H1 (cell line): ENCODE data around the gene CPT2. TPM values are rescaled to one million over a fixed set of nuclear protein-coding genes. Genes with fewer than 3 reads are reported as not detected.

Experiments used
- CTCF ChIA-PET: fragments of 300-600 bp; sonication (Branson Sonifier 250); formaldehyde crosslinking; loops from one replicate; lab custom pipeline; 2021; ENCODE audit not compliant: partially characterized antibody; lab: Charles Lee
- POLR2A ChIA-PET: fragments of 300-600 bp; sonication (Branson Sonifier 250); formaldehyde crosslinking; loops from one replicate; lab custom pipeline; 2021; ENCODE audit warnings: inconsistent platforms; ENCODE audit not compliant: partially characterized antibody; lab: Charles Lee
- DNase-seq, 2 experiments: peaks; one replicate each; pipeline versions ENCODE4 v3.0.0 to v3.0.0-alpha.2; 2010 to 2022; ENCODE audit warnings: low spot score in 2 of 2, low read depth in 1 of 2, mixed read lengths in 1 of 2
- FAIRE-seq: peaks from 2 replicates; lab custom pipeline; 2011; peaks lifted over from hg19 to GRCh38; lab: Jason Lieb, UNC
- H2AFZ ChIP-seq: 2 replicates; pipeline ENCODE4 v1.8.1; 2012; ENCODE audit warnings: low read length, inconsistent platforms
- H2AK5ac ChIP-seq: 2 replicates; pipeline ENCODE4 v1.6.1; 2013; ENCODE audit warnings: low read depth, low read length
- H2BK120ac ChIP-seq: replicated peaks from 2 replicates; pipeline ENCODE3; 2013; ENCODE audit warnings: low read depth, low read length, inconsistent platforms
- H2BK12ac ChIP-seq: 2 replicates; pipeline ENCODE4 v1.6.1; 2013; ENCODE audit warnings: low read depth, low read length
- H2BK15ac ChIP-seq: 2 replicates; pipeline ENCODE4 v1.6.1; 2013; ENCODE audit warnings: low read length
- H2BK20ac ChIP-seq: 2 replicates; pipeline ENCODE4 v1.6.1; 2013; ENCODE audit warnings: low read length
- H2BK5ac ChIP-seq: 2 replicates; pipeline ENCODE4 v1.6.1; 2013; ENCODE audit warnings: low read depth, low read length
- H3K14ac ChIP-seq: 2 replicates; pipeline ENCODE4 v1.6.1; 2013; ENCODE audit warnings: inconsistent platforms; ENCODE audit not compliant: insufficient read length
- H3K18ac ChIP-seq: 2 replicates; pipeline ENCODE4 v1.6.1; 2013; ENCODE audit warnings: low read length; ENCODE audit errors: extremely low read depth
- H3K23ac ChIP-seq: 2 replicates; pipeline ENCODE4 v1.6.1; 2013; ENCODE audit warnings: inconsistent platforms; ENCODE audit not compliant: insufficient read length
- H3K23me2 ChIP-seq: 2 replicates; pipeline ENCODE4 v1.6.1; 2013; ENCODE audit warnings: low read depth, low read length
- H3K27ac ChIP-seq: 2 replicates; pipeline ENCODE4 v1.6.1; 2011; ENCODE audit warnings: low read depth, low read length, inconsistent platforms
- H3K27me3 ChIP-seq, 4 experiments: replicated peaks in 1 of 4; 1 replicate in 1 of 4; 2 replicates in 3 of 4; pipeline versions ENCODE4 v1.6.1 to v1.8.1; 2011 to 2013; ENCODE audit warnings: low read length in 3 of 4, mild to moderate bottlenecking in 3 of 4, inconsistent platforms in 2 of 4, mixed read lengths in 2 of 4, moderate library complexity in 1 of 4; ENCODE audit not compliant: control insufficient read depth in 3 of 4, insufficient read depth in 3 of 4; ENCODE audit errors: extremely low read depth in 1 of 4
- H3K36me3 ChIP-seq, 4 experiments: 2 replicates each; pipeline versions ENCODE4 v1.6.1 to v1.8.1; 2011 to 2013; ENCODE audit warnings: mild to moderate bottlenecking in 4 of 4, low read length in 3 of 4, moderate library complexity in 2 of 4, control low read depth in 1 of 4, inconsistent platforms in 1 of 4; ENCODE audit not compliant: insufficient read depth in 4 of 4, control insufficient read depth in 2 of 4
- H3K4ac ChIP-seq: replicated peaks from 2 replicates; pipeline ENCODE3; 2013; ENCODE audit warnings: low read length, low read depth, mixed read lengths, inconsistent platforms; ENCODE audit not compliant: insufficient read length
- H3K4me1 ChIP-seq, 4 experiments: replicated peaks in 1 of 4; 1 replicate in 1 of 4; 2 replicates in 3 of 4; pipeline versions ENCODE4 v1.6.1 to v1.8.1; 2011 to 2013; ENCODE audit warnings: low read length in 3 of 4, inconsistent platforms in 2 of 4, mixed read lengths in 1 of 4; ENCODE audit not compliant: insufficient read depth in 4 of 4, control insufficient read depth in 3 of 4
- H3K4me2 ChIP-seq, 2 experiments: 2 replicates each; pipeline versions ENCODE4 v1.6.1 to v1.8.1; 2011 to 2013; ENCODE audit warnings: low read depth in 2 of 2, low read length in 2 of 2, control low read depth in 1 of 2, inconsistent platforms in 1 of 2, mild to moderate bottlenecking in 1 of 2; ENCODE audit not compliant: insufficient read depth in 1 of 2
- H3K4me3 ChIP-seq, 4 experiments: fragments of 200-600, 300-600 bp in 1 of 4; sonication (generic), shearing (Covaris generic), sonication (Bioruptor Twin) in 1 of 4; 2 replicates each; pipeline versions ENCODE4 v1.5.1 to v1.8.1; 2011 to 2016; ENCODE audit warnings: low read length in 4 of 4, low read depth in 3 of 4, control low read depth in 2 of 4, inconsistent platforms in 2 of 4, mild to moderate bottlenecking in 2 of 4, mixed read lengths in 1 of 4, moderate library complexity in 1 of 4; ENCODE audit not compliant: insufficient read depth in 2 of 4; ENCODE audit errors: extremely low read depth in 1 of 4
- H3K56ac ChIP-seq: replicated peaks from 2 replicates; pipeline ENCODE3; 2013; ENCODE audit warnings: low read depth, mild to moderate bottlenecking, mixed read lengths, low read length, inconsistent platforms; ENCODE audit not compliant: insufficient read length
- H3K79me1 ChIP-seq: 2 replicates; pipeline ENCODE4 v1.6.1; 2013; ENCODE audit warnings: low read depth, low read length, control low read depth
- H3K79me2 ChIP-seq, 2 experiments: 2 replicates each; pipeline versions ENCODE4 v1.6.1 to v1.8.1; 2012 to 2013; ENCODE audit warnings: low read length in 2 of 2, mild to moderate bottlenecking in 2 of 2, inconsistent platforms in 1 of 2; ENCODE audit not compliant: insufficient read depth in 2 of 2, control insufficient read depth in 1 of 2
- H3K9ac ChIP-seq, 4 experiments: replicated peaks in 1 of 4; 1 replicate in 1 of 4; 2 replicates in 3 of 4; pipeline versions ENCODE4 v1.6.1 to v1.8.1; 2011 to 2013; ENCODE audit warnings: low read depth in 3 of 4, low read length in 3 of 4, control low read depth in 2 of 4, mild to moderate bottlenecking in 2 of 4, moderate library complexity in 2 of 4, inconsistent platforms in 1 of 4; ENCODE audit errors: extremely low read depth in 1 of 4
- H3K9me3 ChIP-seq, 2 experiments: 2 replicates each; pipeline versions ENCODE4 v1.6.1 to v1.8.1; 2012 to 2013; ENCODE audit warnings: mild to moderate bottlenecking in 2 of 2, moderate library complexity in 2 of 2, control low read depth in 1 of 2, inconsistent platforms in 1 of 2, low read depth in 1 of 2, low read length in 1 of 2, mixed read lengths in 1 of 2; ENCODE audit not compliant: insufficient read depth in 2 of 2
- H4K20me1 ChIP-seq, 2 experiments: replicated peaks in 1 of 2; 2 replicates each; pipeline versions ENCODE3 to v1.8.1; 2011 to 2013; ENCODE audit warnings: inconsistent platforms in 2 of 2, low read length in 2 of 2, mild to moderate bottlenecking in 1 of 2; ENCODE audit not compliant: insufficient read depth in 2 of 2, control insufficient read depth in 1 of 2
- H4K5ac ChIP-seq: 2 replicates; pipeline ENCODE4 v1.6.1; 2013; ENCODE audit warnings: low read length, low read depth, mixed read lengths, inconsistent platforms; ENCODE audit not compliant: insufficient read length
- H4K8ac ChIP-seq: 2 replicates; pipeline ENCODE4 v1.8.0; 2013; ENCODE audit warnings: mild to moderate bottlenecking, moderate library complexity, low read length, inconsistent platforms; ENCODE audit not compliant: insufficient read depth; ENCODE audit errors: extremely low read depth
- H4K91ac ChIP-seq: replicated peaks from 2 replicates; pipeline ENCODE3; 2013; ENCODE audit warnings: low read length, mixed read lengths, inconsistent platforms; ENCODE audit not compliant: insufficient read length
- BCL11A ChIP-seq, 2 experiments: IDR thresholded peaks; one replicate each; pipeline ENCODE4 v1.6.1; 2011; ENCODE audit warnings: low read depth in 2 of 2, low read length in 2 of 2, mild to moderate bottlenecking in 2 of 2
- BRCA1 ChIP-seq: IDR thresholded peaks from 2 replicates; pipeline ENCODE4 v1.6.1; 2012; ENCODE audit warnings: low read depth, low read length, improper control_type of control experiment
- CHD1 ChIP-seq: IDR thresholded peaks from 2 replicates; pipeline ENCODE4 v1.6.1; 2012; ENCODE audit warnings: low read depth, low read length, improper control_type of control experiment
- GABPA ChIP-seq: IDR thresholded peaks from 2 replicates; pipeline ENCODE4 v1.6.1; 2011; ENCODE audit warnings: mild to moderate bottlenecking, low read length, moderate library complexity, borderline replicate concordance; ENCODE audit not compliant: insufficient read depth
- RAD21 ChIP-seq, 2 experiments: IDR thresholded peaks in 1 of 2; conservative IDR thresholded peaks in 1 of 2; 2 replicates each; pipeline ENCODE4 v1.6.1; 2011; ENCODE audit warnings: low read depth in 2 of 2, low read length in 2 of 2, improper control_type of control experiment in 1 of 2, inconsistent platforms in 1 of 2, mild to moderate bottlenecking in 1 of 2, moderate library complexity in 1 of 2
- WGBS, 2 experiments: shearing (Covaris generic) in 1 of 2; methylation state at CpG; one replicate each; pipeline versions ENCODE4 v1.1.6 to v1.1.7; 2013 to 2015; ENCODE audit warnings: low lambda C conversion rate in 2 of 2, mixed read lengths in 2 of 2, inconsistent platforms in 1 of 2, low coverage in 1 of 2, missing lambda C conversion rate in 1 of 2; ENCODE audit not compliant: insufficient replicate concordance in 2 of 2, insufficient coverage in 1 of 2, insufficient read length in 1 of 2; ENCODE audit errors: extremely low coverage in 1 of 2, missing lambda C conversion rate in 1 of 2; 5-methylcytosine and 5-hydroxymethylcytosine counted together
- polyA plus RNA-seq, 7 experiments: library from polyadenylated mRNA; depleted of rRNA in 3 of 7; stranded (reverse) in 5 of 7; unstranded in 2 of 7; fragments of >200 nt in 5 of 7; fragments of 200-250 nt in 2 of 7; gene quantifications; 1 replicate in 5 of 7; 2 replicates in 1 of 7; 4 replicates in 1 of 7; pipeline versions ENCODE4 v1.2.1 to v1.2.3, GENCODE V29; 2011 to 2013; ENCODE audit warnings: missing spikeins in 2 of 7, mixed read lengths in 2 of 7
- total RNA-seq: library from RNA; stranded (reverse); fragmentation: NEBNext Ultra II Directional; extraction: Animal tissue kit (Norgen Biotek cat#: 25700); gene quantifications from 2 replicates; pipeline ENCODE4 v1.2.1, GENCODE V29; 2021
- TF ChIP-seq, protein P1 (sequence below), 3 experiments: IDR thresholded peaks; 1 replicate in 2 of 3; 2 replicates in 1 of 3; pipeline versions ENCODE4 v1.5.1 to v1.6.1; 2011; ENCODE audit warnings: low read length in 3 of 3, mild to moderate bottlenecking in 3 of 3, inconsistent platforms in 2 of 3, low read depth in 1 of 3, moderate library complexity in 1 of 3; ENCODE audit not compliant: insufficient read depth in 1 of 3; ENCODE audit errors: control extremely low read depth in 1 of 3

Gene CPT2
- total and polyA plus RNA-seq, 2 of the 8 experiments (the other 6 are each of a cell fraction or from before 2014, with no cell fraction given), result 23.9 to 25.5 TPM

GRCh38 chr1:53172426-53173128, 24.0 kb upstream of the CPT2 start:
- H3K4me2 ChIP-seq, result 0 out of 4 replicates have a peak overlapping the region, but pooled peaks of 1 of the 2 experiments have one; percentile 11
- no peak for FAIRE-seq

More at GRCh38 chr1:53172426-53173128, 24.0 kb upstream of the CPT2 start:
- no peak overlapping the region for H4K8ac ChIP-seq
- no peak overlapping the region for H2AK5ac ChIP-seq
- H3K9me3 ChIP-seq, result no peaks in the 10 kb centered on the region
- 0 out of 2 replicates have a peak overlapping the region, but pooled peaks have one; percentile 23 for H2BK20ac ChIP-seq
- H2AFZ ChIP-seq, result peak overlapping the region; percentile 34; the same call in 1 of the 2 replicates
- no peak for DNase-seq
- ChIA-PET CTCF (interaction anchor here (0.8 to 7.6 kb wide), 13 partner anchors 9 to 271 kb away, joined by 3 to 51 read pairs (median 3); partner anchors contain the start of gene SLC1A7), POLR2A (interaction anchor here (1.1 kb wide), 1 partner anchor 35 kb away, joined by 3 read pairs; no protein-coding TSS in a partner anchor)
- H3K4me1 ChIP-seq, result peaks cover 0 to 5% (median 1%) of the 10 kb centered on the region in 4 experiments; a peak in 4 of 7 replicates
- H3K56ac ChIP-seq, result no peak overlapping the region
- WGBS, 2 experiments, result 60% methylated on average over 6 of the region's 6 CpGs; no CpG with 5 or more reads in 1 of the 2 experiments
- H4K91ac ChIP-seq, result no peak overlapping the region
- H3K27ac ChIP-seq, result no peak overlapping the region
- H3K79me2 ChIP-seq, result no peaks in the 10 kb centered on the region
- H3K36me3 ChIP-seq, result no peaks in the 10 kb centered on the region
- H4K5ac ChIP-seq, result peak overlapping the region; percentile 18
- H3K27me3 ChIP-seq, result no peaks in the 10 kb centered on the region; a peak in 1 of 7 replicates
- TF ChIP-seq BCL11A (IDR thresholded peaks at IDR 0.05; ENCODE audit: low read depth in 2 of 2, low read length in 2 of 2), result no peak
- no peak for TF ChIP-seq GABPA
- TF ChIP-seq RAD21 (IDR thresholded peaks at IDR 0.05 in 1 of 2, conservative IDR thresholded peaks at IDR 0.05 in 1 of 2; ENCODE audit: low read depth in 2 of 2, low read length in 2 of 2), result peak; percentile 37 to 43
- TF ChIP-seq, protein P1, sequence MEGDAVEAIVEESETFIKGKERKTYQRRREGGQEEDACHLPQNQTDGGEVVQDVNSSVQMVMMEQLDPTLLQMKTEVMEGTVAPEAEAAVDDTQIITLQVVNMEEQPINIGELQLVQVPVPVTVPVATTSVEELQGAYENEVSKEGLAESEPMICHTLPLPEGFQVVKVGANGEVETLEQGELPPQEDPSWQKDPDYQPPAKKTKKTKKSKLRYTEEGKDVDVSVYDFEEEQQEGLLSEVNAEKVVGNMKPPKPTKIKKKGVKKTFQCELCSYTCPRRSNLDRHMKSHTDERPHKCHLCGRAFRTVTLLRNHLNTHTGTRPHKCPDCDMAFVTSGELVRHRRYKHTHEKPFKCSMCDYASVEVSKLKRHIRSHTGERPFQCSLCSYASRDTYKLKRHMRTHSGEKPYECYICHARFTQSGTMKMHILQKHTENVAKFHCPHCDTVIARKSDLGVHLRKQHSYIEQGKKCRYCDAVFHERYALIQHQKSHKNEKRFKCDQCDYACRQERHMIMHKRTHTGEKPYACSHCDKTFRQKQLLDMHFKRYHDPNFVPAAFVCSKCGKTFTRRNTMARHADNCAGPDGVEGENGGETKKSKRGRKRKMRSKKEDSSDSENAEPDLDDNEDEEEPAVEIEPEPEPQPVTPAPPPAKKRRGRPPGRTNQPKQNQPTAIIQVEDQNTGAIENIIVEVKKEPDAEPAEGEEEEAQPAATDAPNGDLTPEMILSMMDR (IDR thresholded peaks at IDR 0.05; ENCODE audit: control extremely low read depth in 1 of 3, insufficient read depth in 1 of 3, low read depth in 1 of 3, low read length in 3 of 3), result peak in 2 of 3 experiments; percentile 27 to 37; a peak in 2 of 4 replicates
- no peak for TF ChIP-seq BRCA1
- TF ChIP-seq CHD1, result no peak
- no peak overlapping the region for H3K9ac ChIP-seq
- no peak overlapping the region for H3K18ac ChIP-seq
- no peak overlapping the region; the same call in 1 of the 2 replicates for H2BK15ac ChIP-seq
- H3K14ac ChIP-seq, result no peak overlapping the region
- H3K79me1 ChIP-seq, result no peaks in the 10 kb centered on the region
- no peaks in the 10 kb centered on the region for H4K20me1 ChIP-seq
- H3K23me2 ChIP-seq, result peaks cover 2% of the 10 kb centered on the region; the same call in 1 of the 2 replicates
- no peak overlapping the region for H3K4me3 ChIP-seq
- H3K23ac ChIP-seq, result no peak overlapping the region
- H3K4ac ChIP-seq, result no peak overlapping the region
- no peak overlapping the region for H2BK120ac ChIP-seq
- peak overlapping the region; percentile 10; the same call in 1 of the 2 replicates for H2BK12ac ChIP-seq
- H2BK5ac ChIP-seq, result 0 out of 2 replicates have a peak overlapping the region, but pooled peaks have one; percentile 1
